WI38 (cell line): ENCODE data around the gene CPEB1.

Experiments
- H3K4me3 ChIP-seq: 2 replicates; pipeline ENCODE4 v1.5.1; 2011; ENCODE audit warnings: low read depth, mild to moderate bottlenecking, control low read depth, low read length
- TF ChIP-seq, protein P1 (sequence below): IDR thresholded peaks from 2 replicates; pipeline ENCODE4 v1.5.1; 2012; ENCODE audit warnings: low read depth, mild to moderate bottlenecking, control low read depth, low read length

CPEB1 gene

DNA sequence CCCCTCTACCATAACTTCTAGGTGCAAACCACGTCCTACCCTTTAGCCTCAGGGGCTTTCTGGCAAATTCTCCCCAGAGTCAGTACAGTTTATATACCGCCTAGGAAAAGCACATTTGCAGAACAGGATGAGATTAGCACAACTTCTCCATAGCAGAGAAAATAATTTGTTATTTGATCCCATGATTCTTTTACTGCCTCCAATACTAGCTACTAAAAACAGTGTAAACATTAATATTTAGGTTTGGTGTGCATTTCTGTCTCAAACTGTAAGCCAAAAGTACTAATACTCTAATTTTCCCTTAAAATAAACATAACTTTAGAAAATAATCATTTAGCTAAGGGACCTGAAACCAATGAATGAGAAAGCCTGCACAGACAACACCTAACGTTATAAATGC lies 4.5 kb downstream of the CPEB1 start:
- TF ChIP-seq, protein P1, sequence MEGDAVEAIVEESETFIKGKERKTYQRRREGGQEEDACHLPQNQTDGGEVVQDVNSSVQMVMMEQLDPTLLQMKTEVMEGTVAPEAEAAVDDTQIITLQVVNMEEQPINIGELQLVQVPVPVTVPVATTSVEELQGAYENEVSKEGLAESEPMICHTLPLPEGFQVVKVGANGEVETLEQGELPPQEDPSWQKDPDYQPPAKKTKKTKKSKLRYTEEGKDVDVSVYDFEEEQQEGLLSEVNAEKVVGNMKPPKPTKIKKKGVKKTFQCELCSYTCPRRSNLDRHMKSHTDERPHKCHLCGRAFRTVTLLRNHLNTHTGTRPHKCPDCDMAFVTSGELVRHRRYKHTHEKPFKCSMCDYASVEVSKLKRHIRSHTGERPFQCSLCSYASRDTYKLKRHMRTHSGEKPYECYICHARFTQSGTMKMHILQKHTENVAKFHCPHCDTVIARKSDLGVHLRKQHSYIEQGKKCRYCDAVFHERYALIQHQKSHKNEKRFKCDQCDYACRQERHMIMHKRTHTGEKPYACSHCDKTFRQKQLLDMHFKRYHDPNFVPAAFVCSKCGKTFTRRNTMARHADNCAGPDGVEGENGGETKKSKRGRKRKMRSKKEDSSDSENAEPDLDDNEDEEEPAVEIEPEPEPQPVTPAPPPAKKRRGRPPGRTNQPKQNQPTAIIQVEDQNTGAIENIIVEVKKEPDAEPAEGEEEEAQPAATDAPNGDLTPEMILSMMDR = no peak
- H3K4me3 ChIP-seq = no peak overlapping the region

DNA sequence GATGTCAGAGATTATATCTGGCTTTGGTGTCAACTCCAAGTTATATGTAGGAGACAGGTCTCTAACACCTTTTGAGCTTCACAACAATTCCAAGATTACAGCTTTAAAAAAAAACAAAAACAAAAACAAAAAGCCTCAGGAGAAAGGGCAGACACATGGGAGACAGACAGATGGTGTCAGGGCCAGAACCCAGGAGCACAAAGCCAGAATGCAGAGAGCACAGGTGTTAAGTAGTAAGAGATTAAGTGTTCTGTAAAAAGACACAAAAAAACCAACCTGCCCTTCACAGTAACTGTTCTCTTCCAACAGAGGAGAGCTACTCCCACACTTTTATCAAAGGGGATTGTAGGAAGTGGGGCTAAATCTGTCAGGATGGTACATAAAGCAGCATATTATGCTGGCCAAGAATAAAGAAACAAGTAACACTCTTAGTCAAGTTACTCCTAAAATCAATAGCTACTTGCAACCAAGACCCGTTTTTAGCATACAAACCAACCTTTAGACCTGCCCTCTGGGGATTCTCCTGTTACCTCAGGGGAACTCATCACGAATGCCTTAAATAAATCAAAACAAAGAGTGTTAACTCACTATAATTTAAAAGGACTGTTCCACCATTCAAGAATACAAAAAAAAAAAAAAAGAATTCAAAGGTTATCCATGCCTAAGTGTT lies 5.9 kb downstream of the CPEB1 start:
- no peak overlapping the region for H3K4me3 ChIP-seq
- TF ChIP-seq, protein P1 = no peak

DNA sequence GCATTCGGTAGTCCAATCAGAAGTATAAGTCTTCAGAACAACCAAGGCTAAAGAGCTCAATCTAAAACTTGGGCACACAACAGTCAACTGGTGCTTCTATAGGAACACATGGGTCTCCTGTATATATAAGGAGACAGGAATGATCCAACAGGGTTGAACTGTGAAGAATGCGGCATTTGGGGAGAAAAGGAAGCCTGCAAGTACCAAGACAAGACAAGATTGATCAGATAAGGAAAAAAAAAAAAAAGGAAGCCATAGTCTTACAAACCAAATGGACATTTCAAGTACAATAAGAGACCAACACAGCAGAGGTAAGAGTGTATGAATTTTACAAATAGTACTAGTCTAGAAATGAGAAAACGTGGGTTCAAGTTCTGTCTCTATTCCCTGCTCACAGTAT lies 6.5 kb downstream of the CPEB1 start:
- no peak overlapping the region for H3K4me3 ChIP-seq
- TF ChIP-seq, protein P1 = no peak

DNA sequence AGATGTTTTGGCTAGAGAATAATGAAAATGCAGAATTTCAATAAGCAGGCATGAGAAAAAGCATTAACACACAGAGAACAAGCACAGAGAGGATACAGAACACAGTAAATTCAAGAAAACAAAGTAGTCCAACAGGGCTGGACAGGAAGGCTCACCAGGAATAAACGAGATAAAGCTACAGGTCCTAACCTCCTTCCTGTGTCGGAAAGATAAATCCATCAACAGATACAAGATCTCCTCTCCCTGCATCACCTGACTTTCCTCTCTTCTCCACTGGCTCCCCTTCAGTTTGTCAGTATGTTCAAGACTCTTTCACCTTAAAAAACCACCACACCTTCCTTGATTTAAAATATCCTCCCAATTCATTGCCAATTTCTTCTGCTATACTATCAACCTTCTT lies 11.4 kb downstream of the CPEB1 start:
- TF ChIP-seq, protein P1 = no peak
- H3K4me3 ChIP-seq = no peak overlapping the region

DNA sequence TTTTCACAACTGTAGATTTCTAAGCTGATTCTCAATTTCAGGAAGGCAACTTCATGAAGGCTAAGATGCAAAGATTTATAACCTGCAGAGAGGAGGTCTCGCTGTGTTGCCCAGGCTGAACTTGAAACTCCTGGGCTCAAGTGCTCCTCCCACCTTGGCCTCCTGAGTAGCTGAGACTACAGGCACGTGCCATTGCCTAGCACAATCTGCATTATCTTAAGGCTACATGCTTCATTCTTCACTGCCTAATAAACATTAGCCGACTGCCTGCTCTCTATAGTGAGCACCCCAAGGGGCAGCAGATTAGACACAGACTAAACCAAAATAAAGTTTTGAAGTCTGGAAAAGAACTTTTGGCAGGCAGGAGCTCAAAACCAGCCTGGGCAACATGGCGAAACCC lies 17.1 kb downstream of the CPEB1 start:
- TF ChIP-seq, protein P1 = no peak
- H3K4me3 ChIP-seq = no peak overlapping the region

DNA sequence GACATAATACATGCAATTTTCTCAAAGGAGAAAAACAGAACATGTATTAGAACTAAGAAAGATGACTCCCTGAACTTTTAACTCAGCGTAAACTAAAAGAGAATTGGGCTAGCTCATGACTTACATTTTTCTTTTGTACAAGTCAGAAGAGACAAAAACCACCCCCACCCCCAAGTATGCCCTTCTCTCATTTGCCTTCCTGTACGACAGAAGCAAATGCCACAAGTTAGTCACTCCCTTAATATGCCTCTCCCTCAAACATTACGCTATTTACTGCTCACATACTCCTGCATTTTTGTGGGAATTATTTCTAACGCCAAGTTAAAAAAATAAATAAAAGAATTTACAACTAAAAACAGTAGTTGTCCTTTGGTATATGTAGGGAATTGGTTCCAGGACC lies 22.0 kb downstream of the CPEB1 start:
- no peak overlapping the region for H3K4me3 ChIP-seq
- TF ChIP-seq, protein P1 = no peak

DNA sequence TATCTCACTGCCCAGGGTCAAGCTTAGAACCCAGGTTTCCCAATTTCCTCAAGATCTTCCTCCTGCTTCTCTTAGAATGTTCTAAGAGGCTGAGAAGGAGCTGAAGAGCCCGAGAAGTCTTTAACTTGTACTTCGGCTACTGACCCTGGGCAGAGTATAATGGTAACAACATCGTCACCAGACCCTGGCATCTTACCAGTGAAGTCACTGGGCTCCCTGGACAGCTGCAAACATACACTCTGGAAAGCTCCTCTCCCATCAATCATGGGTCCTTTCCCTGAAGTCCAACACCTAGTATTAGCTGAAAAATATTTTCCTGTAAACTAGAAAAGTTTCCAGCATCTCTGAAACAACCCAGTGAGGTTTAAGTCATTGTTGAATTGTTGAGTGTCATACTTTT lies 22.7 kb downstream of the CPEB1 start:
- H3K4me3 ChIP-seq = no peak overlapping the region
- TF ChIP-seq, protein P1 = no peak
